Adrenal gland (tissue), 5 donors: ENCODE measurements around the gene DEUP1.

ENCODE experiments used
- POLR2A ChIP-seq, 2 donors: fragments of 450-650 bp; IDR thresholded peaks; one replicate each; pipeline ENCODE4 v1.6.1; 2017; ENCODE audit warnings: antibody characterized with exemption in 2 of 2, mild to moderate bottlenecking in 2 of 2, moderate library complexity in 1 of 2
- TF ChIP-seq, protein P1 (sequence below), 6 experiments: fragments of 450-650 bp in 4 of 6; fragments of 200-600 bp in 2 of 6; sonication (generic) in 1 of 6; IDR thresholded peaks; 1 replicate in 5 of 6; 2 replicates in 1 of 6; pipeline versions ENCODE4 v1.5.1 to v1.8.0; 2016 to 2021; ENCODE audit warnings: antibody characterized with exemption in 6 of 6, mild to moderate bottlenecking in 2 of 6, moderate library complexity in 1 of 6
- donor health status: DM: no; HTN: no; CAD: no.

DNA sequence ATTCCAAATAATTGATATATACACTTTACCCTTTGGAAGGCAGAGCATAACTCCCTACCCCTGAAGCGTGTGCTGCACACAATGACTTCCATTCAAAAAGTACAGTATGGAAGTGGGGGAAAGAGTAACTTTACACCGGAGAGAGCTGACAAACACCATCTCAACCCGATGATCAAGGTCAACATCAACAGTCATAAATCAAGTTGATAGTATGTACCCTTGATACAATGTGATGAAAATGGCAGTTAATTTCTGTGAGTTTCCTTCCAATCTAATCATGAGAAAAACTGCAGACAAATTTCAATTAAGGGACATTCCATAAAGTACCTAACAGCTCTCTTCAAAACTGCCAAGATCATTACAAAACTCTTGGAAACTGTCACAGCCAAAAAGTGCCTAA, 6.0 kb upstream of the DEUP1 start:
- TF ChIP-seq, protein P1, sequence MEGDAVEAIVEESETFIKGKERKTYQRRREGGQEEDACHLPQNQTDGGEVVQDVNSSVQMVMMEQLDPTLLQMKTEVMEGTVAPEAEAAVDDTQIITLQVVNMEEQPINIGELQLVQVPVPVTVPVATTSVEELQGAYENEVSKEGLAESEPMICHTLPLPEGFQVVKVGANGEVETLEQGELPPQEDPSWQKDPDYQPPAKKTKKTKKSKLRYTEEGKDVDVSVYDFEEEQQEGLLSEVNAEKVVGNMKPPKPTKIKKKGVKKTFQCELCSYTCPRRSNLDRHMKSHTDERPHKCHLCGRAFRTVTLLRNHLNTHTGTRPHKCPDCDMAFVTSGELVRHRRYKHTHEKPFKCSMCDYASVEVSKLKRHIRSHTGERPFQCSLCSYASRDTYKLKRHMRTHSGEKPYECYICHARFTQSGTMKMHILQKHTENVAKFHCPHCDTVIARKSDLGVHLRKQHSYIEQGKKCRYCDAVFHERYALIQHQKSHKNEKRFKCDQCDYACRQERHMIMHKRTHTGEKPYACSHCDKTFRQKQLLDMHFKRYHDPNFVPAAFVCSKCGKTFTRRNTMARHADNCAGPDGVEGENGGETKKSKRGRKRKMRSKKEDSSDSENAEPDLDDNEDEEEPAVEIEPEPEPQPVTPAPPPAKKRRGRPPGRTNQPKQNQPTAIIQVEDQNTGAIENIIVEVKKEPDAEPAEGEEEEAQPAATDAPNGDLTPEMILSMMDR (IDR thresholded peaks at IDR 0.05), result no peak
- no peak for TF ChIP-seq POLR2A (IDR thresholded peaks at IDR 0.05)
